ENCODE results near the gene SEPTIN11.

Gene SEPTIN11

GRCh38 chr4:76949276-76950051 is at the start of gene SEPTIN11:
SEPTIN11 (plus strand) TSS chr4:76949752; CDS start chr4:76949904, 152 bp downstream.
- DNase-seq (ENCODE audit: low read depth): peak; percentile 85

- DNase-seq (ENCODE audit: low read depth): no peak
These were observed 47.2 kb upstream of the SEPTIN11 start for GRCh38 chr4:76902233-76902890.

GRCh38 chr4:76904646-76905190 is 44.8 kb upstream of the SEPTIN11 start:
- no peak for DNase-seq (ENCODE audit: low read depth)

- DNase-seq (ENCODE audit: low read depth): no peak
These were observed 44.0 kb upstream of the SEPTIN11 start for GRCh38 chr4:76905521-76905920.

GRCh38 chr4:76909711-76910110 is 39.8 kb upstream of the SEPTIN11 start:
- DNase-seq (ENCODE audit: low read depth): no peak

GRCh38 chr4:76920715-76921114 is 28.8 kb upstream of the SEPTIN11 start:
- no peak for DNase-seq (ENCODE audit: low read depth)

GRCh38 chr4:76923619-76924357 is 25.8 kb upstream of the SEPTIN11 start:
- DNase-seq (ENCODE audit: low read depth): no peak

GRCh38 chr4:76926841-76927240 is 22.7 kb upstream of the SEPTIN11 start:
- DNase-seq (ENCODE audit: low read depth): no peak

- DNase-seq (ENCODE audit: low read depth): no peak
These were observed 18.9 kb upstream of the SEPTIN11 start for GRCh38 chr4:76930685-76931084.

- DNase-seq (ENCODE audit: low read depth): no peak
These were observed 18.5 kb upstream of the SEPTIN11 start for GRCh38 chr4:76931087-76931486.

- DNase-seq (ENCODE audit: low read depth): no peak
These were observed 17.8 kb upstream of the SEPTIN11 start for GRCh38 chr4:76931576-76932276.

GRCh38 chr4:76939184-76939583 is 10.4 kb upstream of the SEPTIN11 start:
- DNase-seq (ENCODE audit: low read depth): no peak

GRCh38 chr4:76943129-76943620 is 6.4 kb upstream of the SEPTIN11 start:
- no peak for DNase-seq (ENCODE audit: low read depth)

- no peak for DNase-seq (ENCODE audit: low read depth)
These were observed 5.8 kb upstream of the SEPTIN11 start for GRCh38 chr4:76943790-76944189.

- DNase-seq (ENCODE audit: low read depth): no peak
These were observed 2.2 kb upstream of the SEPTIN11 start for GRCh38 chr4:76947369-76947768.

GRCh38 chr4:76948443-76949275 is 893 bp upstream of the SEPTIN11 start:
- no peak for DNase-seq (ENCODE audit: low read depth)

- DNase-seq (ENCODE audit: low read depth): no peak
These were observed 752 bp downstream of the SEPTIN11 start for GRCh38 chr4:76950052-76950955.

GRCh38 chr4:76950956-76951671 is 1.6 kb downstream of the SEPTIN11 start:
- no peak for DNase-seq (ENCODE audit: low read depth)

- no peak for DNase-seq (ENCODE audit: low read depth)
These were observed 2.1 kb downstream of the SEPTIN11 start for GRCh38 chr4:76951672-76952010.

All from fibroblast of the conjunctiva (primary cell).